ENCODE results near the gene PSTPIP2. TPM values are rescaled to one million over a fixed set of nuclear protein-coding genes. Genes with fewer than 3 reads are reported as not detected.

Gene PSTPIP2
- 8.9 and 14.5 TPM in 2 replicates for total RNA-seq

GRCh38 chr18:46071653-46072375, at the start of gene PSTPIP2:
Gene PSTPIP2, minus strand, starts transcription at chr18:46072260. Its CDS starts 72 bp downstream, at chr18:46072188.

GRCh38 chr18:46104128-46104911, 32.3 kb upstream of the PSTPIP2 start, which contains the start of gene HAUS1:
Gene HAUS1, plus strand, starts transcription at chr18:46104385. Its CDS starts 27 bp downstream, at chr18:46104412.

GRCh38 chr18:46097801-46098615, 25.9 kb upstream of the PSTPIP2 start, which contains the start of gene ATP5F1A:
Gene ATP5F1A, minus strand, starts transcription at chr18:46098296. Its CDS starts 65 bp downstream, at chr18:46098231.

GRCh38 chr18:45967007-45967706, 104.9 kb downstream of the PSTPIP2 start, which contains the start of gene EPG5:
Gene EPG5, minus strand, starts transcription at chr18:45967329. Its CDS starts 90 bp downstream, at chr18:45967239.

Other genes starting within 250 kb of the PSTPIP2 start
- gene SIGLEC15, start 246.6 kb downstream of the PSTPIP2 start, total RNA-seq: 1.2 TPM in 1 of 2 replicates, not detected in the other
- 13.3 and 13.6 TPM in 2 replicates for gene EPG5, start 104.9 kb downstream of the PSTPIP2 start, total RNA-seq
- gene ATP5F1A, start 26.0 kb upstream of the PSTPIP2 start, total RNA-seq: 674 and 750 TPM in 2 replicates
- gene HAUS1, start 32.1 kb upstream of the PSTPIP2 start, total RNA-seq: 27.1 and 37.4 TPM in 2 replicates